Subcutaneous abdominal adipose tissue (tissue), 5 donors: ENCODE measurements around the gene KRTAP2-2.
"Not testable (repeated sequence)": the region's sequence is repeated elsewhere in the genome, so short reads cannot be mapped to it uniquely, and the experiment has no call there.

Experiments used
- H3K27ac ChIP-seq: one replicate; pipeline ENCODE4 v1.7.0; 2013; ENCODE audit warnings: low read depth, mild to moderate bottlenecking, inconsistent platforms, low read length, moderate library complexity
- H3K27me3 ChIP-seq, 5 donors: one replicate each; pipeline ENCODE4 v1.7.0; 2013; ENCODE audit warnings: low read length in 5 of 5, inconsistent platforms in 1 of 5; ENCODE audit not compliant: control insufficient read depth in 5 of 5, insufficient read depth in 4 of 5
- H3K36me3 ChIP-seq, 5 donors: one replicate each; pipeline ENCODE4 v1.7.0; 2013; ENCODE audit warnings: low read length in 5 of 5; ENCODE audit not compliant: control insufficient read depth in 5 of 5, insufficient read depth in 5 of 5
- H3K4me1 ChIP-seq, 5 donors: one replicate each; pipeline ENCODE4 v1.7.0; 2013; ENCODE audit warnings: low read length in 5 of 5, mild to moderate bottlenecking in 3 of 5, moderate library complexity in 1 of 5; ENCODE audit not compliant: control insufficient read depth in 5 of 5, insufficient read depth in 5 of 5
- H3K4me3 ChIP-seq, 5 donors: one replicate each; pipeline ENCODE4 v1.7.0; 2013; ENCODE audit warnings: low read length in 5 of 5, low read depth in 1 of 5
- H3K9ac ChIP-seq, 5 donors: one replicate each; pipeline ENCODE4 v1.7.0; 2013; ENCODE audit warnings: low read length in 5 of 5, mild to moderate bottlenecking in 4 of 5, moderate library complexity in 3 of 5
- H3K9me3 ChIP-seq, 5 donors: one replicate each; pipeline ENCODE4 v1.7.0; 2013; ENCODE audit warnings: low read length in 5 of 5; ENCODE audit not compliant: control insufficient read depth in 5 of 5
- donor health status: healthy.
- donor health status: healthy.
- donor health status: healthy.
- donor health status: healthy.
- donor health status: healthy.

The KRTAP2-2 gene

GRCh38 chr17:41065016-41065689 lies 10.1 kb upstream of the KRTAP2-2 start:
- not testable (repeated sequence) for H3K9me3 ChIP-seq, H3K27ac ChIP-seq, H3K27me3 ChIP-seq, H3K9ac ChIP-seq, H3K4me1 ChIP-seq, H3K36me3 ChIP-seq, H3K4me3 ChIP-seq

DNA sequence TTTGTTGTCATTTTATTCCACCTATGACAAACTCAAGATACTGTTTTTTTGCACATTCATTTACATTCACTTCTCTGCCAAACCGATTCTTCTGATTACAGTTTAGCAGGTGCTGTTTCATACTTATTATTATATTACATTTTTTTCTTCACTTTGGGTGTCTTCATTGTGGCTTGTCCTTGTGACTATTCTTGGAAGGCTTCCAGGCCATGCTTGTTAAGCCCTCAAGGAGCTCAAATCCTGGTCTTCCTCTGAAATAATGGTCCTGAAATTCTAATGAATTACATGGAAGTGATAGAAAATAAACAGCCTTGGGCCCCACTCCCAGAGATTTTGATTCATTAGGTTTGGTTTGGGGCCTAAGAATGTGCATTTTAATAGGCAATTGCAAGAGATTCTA lies 9.3 kb upstream of the KRTAP2-2 start:
- Histone ChIP-seq H3K4me1 (no peaks in the 10 kb centered on the region), H3K9ac (no peak overlapping the region), H3K9me3 (no peaks in the 10 kb centered on the region), H3K27ac (no peak overlapping the region), H3K4me3 (no peak overlapping the region), H3K36me3 (no peaks in the 10 kb centered on the region), H3K27me3 (peaks cover 0 to 5% (median 0%) of the 10 kb centered on the region in 5 donors)

DNA sequence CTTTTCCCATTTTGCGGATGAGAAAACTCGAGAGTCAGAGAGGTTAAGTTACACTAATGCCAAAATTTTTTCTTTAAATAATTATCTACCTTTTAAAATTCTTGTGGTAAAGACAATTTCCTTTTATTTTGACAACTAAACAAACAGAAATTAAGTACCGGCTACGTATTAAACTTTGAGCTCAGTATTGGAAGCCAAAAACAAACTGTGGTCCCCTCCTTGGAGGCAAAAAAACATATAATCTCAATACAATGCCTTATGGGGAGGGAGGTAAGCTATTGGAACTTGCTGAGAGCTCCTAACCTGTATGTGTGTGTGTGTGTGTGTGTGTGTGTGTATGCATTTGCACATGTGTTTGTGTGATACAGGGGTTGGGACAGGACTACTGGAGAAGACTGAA lies 8.4 kb upstream of the KRTAP2-2 start:
- Histone ChIP-seq H3K27ac (no peak overlapping the region), H3K4me1 (no peaks in the 10 kb centered on the region), H3K36me3 (no peaks in the 10 kb centered on the region), H3K9ac (no peak overlapping the region), H3K27me3 (peaks cover 0 to 5% (median 0%) of the 10 kb centered on the region in 5 donors), H3K9me3 (no peaks in the 10 kb centered on the region), H3K4me3 (no peak overlapping the region)

- no peak overlapping the region for H3K4me3 ChIP-seq
- H3K4me1 ChIP-seq = no peaks in the 10 kb centered on the region
- no peak overlapping the region for H3K9ac ChIP-seq
- peaks cover 0 to 4% (median 3%) of the 10 kb centered on the region in 5 donors for H3K9me3 ChIP-seq
- H3K36me3 ChIP-seq = no peaks in the 10 kb centered on the region
- no peak overlapping the region for H3K27ac ChIP-seq
- H3K27me3 ChIP-seq = peaks cover 0 to 5% (median 0%) of the 10 kb centered on the region in 5 donors
These were observed 6.9 kb upstream of the KRTAP2-2 start for GRCh38 chr17:41061964-41062363.

DNA sequence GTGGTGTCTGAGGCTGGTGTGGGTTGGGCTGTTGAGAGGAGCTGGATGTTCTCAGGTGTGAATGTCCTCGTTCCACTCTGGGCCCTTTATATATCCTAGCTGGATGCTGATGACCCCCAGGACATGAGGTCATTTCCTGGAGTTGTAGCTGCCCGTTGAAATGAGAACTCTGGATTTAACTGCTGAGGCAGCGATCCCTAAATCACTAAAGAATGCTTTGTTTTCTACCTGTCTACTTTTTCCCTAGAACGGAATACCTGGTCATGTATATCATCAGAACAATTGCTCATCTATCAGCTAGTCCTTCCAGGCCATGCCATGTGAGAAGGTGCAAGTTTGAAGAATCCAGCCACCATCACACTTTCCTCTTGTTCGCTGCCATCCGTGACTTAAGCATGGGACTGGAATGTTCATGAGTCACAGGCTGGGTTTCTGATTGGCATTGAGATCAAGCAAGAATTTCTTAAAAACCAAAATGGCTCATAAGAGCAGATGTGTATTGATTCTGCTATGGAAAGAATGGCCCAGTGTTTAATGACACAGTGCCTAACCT lies 5.1 kb upstream of the KRTAP2-2 start, which contains the start of gene KRTAP2-3:
TSS of gene KRTAP2-3 (minus strand) at position 63 of the 553 bp plus-strand sequence. CDS start 64 bp downstream, outside the sequence.
- Histone ChIP-seq H3K36me3 (no peaks in the 10 kb centered on the region), H3K9ac (no peak within 1 kb of the TSS), H3K27ac (no peak within 1 kb of the TSS), H3K27me3 (peaks cover 0 to 5% (median 4%) of the 10 kb centered on the region in 5 donors), H3K4me3 (no peak within 1 kb of the TSS), H3K4me1 (no peaks in the 10 kb centered on the region), H3K9me3 (peaks cover 0 to 4% (median 3%) of the 10 kb centered on the region in 5 donors)

- not testable (repeated sequence) for H3K27me3 ChIP-seq, H3K9ac ChIP-seq, H3K4me1 ChIP-seq, H3K4me3 ChIP-seq, H3K9me3 ChIP-seq, H3K27ac ChIP-seq, H3K36me3 ChIP-seq
These were observed 4.4 kb upstream of the KRTAP2-2 start for GRCh38 chr17:41059276-41060051.

DNA sequence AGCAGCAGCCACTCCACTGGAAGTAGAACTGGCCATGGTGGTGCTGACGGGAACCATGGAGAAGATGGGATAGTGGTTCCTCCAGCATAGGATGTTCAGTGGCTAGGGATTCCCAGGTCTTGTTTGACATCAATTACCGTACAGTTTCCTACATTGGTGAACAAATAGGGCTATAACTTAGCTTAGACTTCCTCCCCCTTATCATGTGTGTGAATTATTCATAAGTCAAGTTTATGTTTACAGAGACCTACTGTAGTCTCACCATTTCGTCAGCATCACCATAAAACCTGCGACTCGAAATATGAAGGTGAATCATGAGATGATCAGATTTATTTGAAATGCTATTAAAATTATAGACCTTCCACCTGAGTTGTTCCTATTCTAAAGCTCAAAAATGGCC lies 3.7 kb upstream of the KRTAP2-2 start:
- Histone ChIP-seq H3K4me3 (no peak overlapping the region), H3K9me3 (peaks cover 0 to 4% (median 3%) of the 10 kb centered on the region in 5 donors), H3K9ac (no peak overlapping the region), H3K27me3 (peaks cover 0 to 7% (median 4%) of the 10 kb centered on the region in 5 donors), H3K4me1 (no peaks in the 10 kb centered on the region), H3K27ac (no peak overlapping the region), H3K36me3 (no peaks in the 10 kb centered on the region)

DNA sequence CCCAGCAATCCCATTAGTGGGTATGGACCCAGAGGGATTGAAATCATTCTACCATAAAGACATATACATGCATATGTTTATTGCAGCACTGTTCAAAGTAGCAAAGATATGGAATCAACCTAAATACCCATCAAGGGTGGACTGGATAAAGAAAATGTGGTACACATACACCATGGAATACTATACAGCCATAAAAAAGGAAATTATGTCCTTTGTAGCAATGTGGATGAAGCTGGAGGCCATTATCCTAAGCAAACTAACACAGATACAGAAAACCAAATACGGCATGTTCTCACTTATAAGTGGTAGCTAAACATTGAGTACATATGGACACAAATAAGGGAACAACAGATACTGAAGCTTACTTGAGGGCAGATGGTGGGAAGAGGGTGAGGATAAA lies 2.5 kb upstream of the KRTAP2-2 start:
- Histone ChIP-seq H3K4me1 (no peaks in the 10 kb centered on the region), H3K9ac (no peak overlapping the region), H3K9me3 (peaks cover 0 to 4% (median 3%) of the 10 kb centered on the region in 5 donors), H3K27me3 (peaks cover 0 to 7% (median 4%) of the 10 kb centered on the region in 5 donors), H3K27ac (no peak overlapping the region), H3K4me3 (no peak overlapping the region), H3K36me3 (no peaks in the 10 kb centered on the region)

GRCh38 chr17:41054556-41054955 lies 474 bp downstream of the KRTAP2-2 start:
- not testable (repeated sequence) for H3K36me3 ChIP-seq, H3K4me1 ChIP-seq, H3K27me3 ChIP-seq, H3K9me3 ChIP-seq, H3K27ac ChIP-seq, H3K9ac ChIP-seq, H3K4me3 ChIP-seq

DNA sequence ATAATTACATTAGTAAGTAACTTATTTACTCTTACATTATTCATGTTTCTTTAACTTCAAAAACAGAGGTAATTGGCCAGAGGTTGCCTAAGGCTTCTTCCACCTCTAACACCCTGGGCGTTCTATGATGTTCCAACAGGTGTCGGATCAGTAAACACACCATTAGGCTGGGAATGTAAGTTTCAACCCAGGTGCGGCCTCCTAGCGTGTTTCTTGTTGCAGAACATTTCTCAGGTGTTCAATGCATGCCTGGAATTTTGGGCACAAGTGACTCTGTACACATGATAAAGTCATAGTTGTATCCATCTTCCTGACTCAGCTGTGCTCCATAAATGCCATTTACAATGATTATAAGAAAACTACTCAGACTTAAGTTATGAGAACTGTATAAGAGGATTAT lies 1.0 kb downstream of the KRTAP2-2 start:
- Histone ChIP-seq H3K27ac (no peak overlapping the region), H3K4me3 (no peak overlapping the region), H3K36me3 (no peaks in the 10 kb centered on the region), H3K27me3 (peaks cover 0 to 4% (median 2%) of the 10 kb centered on the region in 5 donors), H3K9ac (no peak overlapping the region), H3K9me3 (peaks cover 0 to 4% (median 3%) of the 10 kb centered on the region in 5 donors), H3K4me1 (no peaks in the 10 kb centered on the region)
